Stimulated activated naive CD4-positive, alpha-beta T cell treated with Interleukin-2 at 50 U/mL for 16 hours (primary cell): ENCODE measurements around the gene TPPP2.

Experiments used
- DNase-seq: peaks from one replicate; lab custom pipeline; 2025; lab: John Stamatoyannopoulos, UW

Gene TPPP2

DNA sequence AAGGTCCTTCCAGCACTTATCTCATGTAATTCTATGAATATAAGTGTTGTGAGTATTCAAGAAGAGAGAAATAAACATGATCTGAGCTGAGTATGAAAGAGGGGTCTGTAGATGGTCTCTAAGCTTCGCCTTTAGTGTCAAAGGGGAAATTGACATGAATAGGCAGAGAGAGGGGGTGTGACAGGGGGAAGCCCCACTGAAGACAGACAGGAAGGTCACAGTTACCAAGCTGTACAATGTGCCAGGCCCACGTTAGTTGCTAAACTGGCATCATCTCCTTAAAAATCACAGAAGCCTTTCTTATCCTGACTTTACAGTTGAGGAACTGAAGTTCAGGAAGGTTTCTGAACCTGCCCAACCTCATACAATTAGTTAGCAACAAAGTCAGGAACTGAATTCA, 47.7 kb downstream of the TPPP2 start:
- no peak for DNase-seq

DNA sequence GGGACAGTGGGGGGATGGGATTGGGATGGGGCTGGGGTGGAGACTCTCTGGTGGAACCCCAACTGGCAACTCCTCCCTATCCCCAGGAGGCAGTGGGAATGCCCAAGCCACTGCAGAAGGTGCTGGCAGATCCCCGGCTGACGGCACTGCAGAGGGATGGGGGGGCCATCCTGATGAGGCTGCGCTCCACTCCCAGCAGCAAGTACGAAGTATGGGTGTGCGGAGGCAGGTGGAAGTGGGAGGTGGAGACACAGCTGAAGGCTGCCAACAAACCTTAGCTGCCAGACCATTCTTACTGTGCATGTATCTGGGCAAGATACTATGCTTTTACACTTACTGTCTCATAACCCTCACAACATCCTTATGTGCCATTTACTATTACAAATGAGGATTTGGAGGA, 48.3 kb downstream of the TPPP2 start:
- no peak for DNase-seq

DNA sequence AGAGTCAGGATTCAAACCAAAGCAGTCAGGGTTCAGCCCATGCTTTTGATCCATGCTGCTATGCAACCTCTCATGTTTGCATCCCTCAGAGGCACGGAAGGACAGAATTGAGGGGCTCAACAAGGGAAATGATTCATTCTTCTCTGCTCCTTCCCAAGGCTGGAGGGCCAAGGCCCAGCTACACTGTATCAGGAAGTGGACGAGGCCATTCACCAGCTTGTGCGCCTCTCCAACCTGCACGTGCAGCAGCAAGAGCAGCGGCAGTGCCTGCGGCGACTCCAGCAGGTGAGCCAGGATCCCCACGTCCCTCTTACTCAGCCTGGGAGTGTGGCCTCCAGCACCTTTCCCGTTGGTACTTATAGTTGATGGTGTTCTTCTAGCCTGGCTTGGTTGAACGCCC, 48.7 kb downstream of the TPPP2 start:
- no peak for DNase-seq

DNA sequence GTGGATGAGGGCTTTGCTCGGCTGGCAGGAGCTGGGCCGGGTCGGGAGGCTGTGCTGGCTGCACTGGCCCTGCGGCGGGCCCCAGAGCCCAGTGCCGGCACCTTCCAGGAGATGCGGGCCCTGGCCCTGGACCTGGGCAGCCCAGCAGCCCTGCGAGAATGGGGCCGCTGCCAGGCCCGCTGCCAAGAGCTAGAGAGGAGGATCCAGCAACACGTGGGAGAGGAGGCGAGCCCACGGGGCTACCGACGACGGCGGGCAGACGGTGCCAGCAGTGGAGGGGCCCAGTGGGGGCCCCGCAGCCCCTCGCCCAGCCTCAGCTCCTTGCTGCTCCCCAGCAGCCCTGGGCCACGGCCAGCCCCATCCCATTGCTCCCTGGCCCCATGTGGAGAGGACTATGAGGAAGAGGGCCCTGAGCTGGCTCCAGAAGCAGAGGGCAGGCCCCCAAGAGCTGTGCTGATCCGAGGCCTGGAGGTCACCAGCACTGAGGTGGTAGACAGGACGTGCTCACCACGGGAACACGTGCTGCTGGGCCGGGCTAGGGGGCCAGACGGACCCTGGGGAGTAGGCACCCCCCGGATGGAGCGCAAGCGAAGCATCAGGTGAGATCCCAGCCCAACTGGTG, 51.6 kb downstream of the TPPP2 start:
- no peak for DNase-seq
